MCF 10A (cell line): ENCODE data around the gene ANK2. TPM values are rescaled to one million over a fixed set of nuclear protein-coding genes. Genes with fewer than 3 reads are reported as not detected.
A peak's percentile ranks its signal among the peaks of the same experiment; 100 is the strongest.

Experiments used
- BruUV-seq: library from RNA; stranded (reverse); fragments of 400-500 nt; replicated peaks from 2 replicates; lab custom pipeline; 2021; lab: Mats Ljungman, UMichigan
- CTCF ChIA-PET: fragments of 300-600 bp; sonication (Branson Sonifier 250); formaldehyde crosslinking; extraction: SDS; loops from one replicate; lab custom pipeline; 2021; ENCODE audit warnings: antibody characterized with exemption, inconsistent platforms; lab: Yijun Ruan, JAX
- POLR2A ChIA-PET: fragments of 300-600, 350-650 bp; sonication (Branson Sonifier 250); formaldehyde crosslinking; extraction: SDS; loops from one replicate; lab custom pipeline; 2020; ENCODE audit warnings: antibody characterized with exemption, inconsistent platforms; lab: Yijun Ruan, JAX
- DNase-seq: peaks from one replicate; pipeline ENCODE4 v3.0.0-alpha.2; 2018; ENCODE audit not compliant: unreplicated experiment
- H3K27ac Mint-ChIP-seq: one replicate; pipeline ENCODE4 v1.8.0; 2022; ENCODE audit warnings: mild to moderate bottlenecking, low read depth, mixed read lengths; ENCODE audit not compliant: unreplicated experiment
- H3K27me3 Mint-ChIP-seq: one replicate; pipeline ENCODE4 v1.8.0; 2022; ENCODE audit warnings: mixed read lengths; ENCODE audit not compliant: insufficient read depth, unreplicated experiment
- H3K36me3 Mint-ChIP-seq: one replicate; pipeline ENCODE4 v1.8.0; 2022; ENCODE audit warnings: mild to moderate bottlenecking, moderate library complexity, mixed read lengths; ENCODE audit not compliant: insufficient read depth, unreplicated experiment
- H3K4me1 Mint-ChIP-seq: one replicate; pipeline ENCODE4 v1.8.0; 2022; ENCODE audit warnings: mixed read lengths; ENCODE audit not compliant: insufficient read depth, unreplicated experiment
- H3K4me3 Mint-ChIP-seq: one replicate; pipeline ENCODE4 v1.8.0; 2022; ENCODE audit warnings: mild to moderate bottlenecking, moderate library complexity, mixed read lengths; ENCODE audit not compliant: unreplicated experiment
- H3K9me3 Mint-ChIP-seq: one replicate; pipeline ENCODE4 v1.8.0; 2022; ENCODE audit warnings: mixed read lengths; ENCODE audit not compliant: unreplicated experiment
- CTCF ChIP-seq: fragments of 200-600 bp; IDR thresholded peaks from one replicate; pipeline ENCODE4 v1.8.0; 2022; ENCODE audit warnings: antibody characterized with exemption, mild to moderate bottlenecking; ENCODE audit not compliant: unreplicated experiment
- intact Hi-C: fragments of 100-400 bp; cut with micrococcal nuclease; formaldehyde crosslinking; loops from 2 replicates; pipeline ENCODE4 v1.14.1; 2022
- total RNA-seq: library from RNA; stranded (reverse); gene quantifications from 2 replicates; pipeline ENCODE4 v1.2.3, GENCODE V29; 2022

The ANK2 gene
- total RNA-seq, 1 experiment from 2014 or later = 37.4 TPM

- TF ChIP-seq CTCF = no peak
- intact Hi-C loops = no loop called here
- ChIA-PET POLR2A (interaction anchor here (1.0 to 1.2 kb wide), 2 partner anchors 10 to 12 kb away, joined by 3 to 5 read pairs; no protein-coding TSS in a partner anchor), CTCF (interaction anchor here (0.7 to 1.0 kb wide), 2 partner anchors 17 to 44 kb away, joined by 3 to 4 read pairs; no protein-coding TSS in a partner anchor)
- Mint-ChIP-seq H3K36me3 (no peaks in the 10 kb centered on the region), H3K4me1 (peaks cover 18% of the 10 kb centered on the region), H3K27me3 (no peaks in the 10 kb centered on the region), H3K9me3 (peaks cover 11% of the 10 kb centered on the region), H3K27ac (peak overlapping the region; percentile 70), H3K4me3 (no peak overlapping the region)
- peak; percentile 65 for DNase-seq
- BruUV-seq = no TSS peak
These were observed 335.1 kb downstream of the ANK2 start for GRCh38 chr4:113384600-113384999.

GRCh38 chr4:113385281-113385899 lies 335.9 kb downstream of the ANK2 start:
- peak overlapping the region; percentile 70 for H3K27ac Mint-ChIP-seq
- no peaks in the 10 kb centered on the region for H3K36me3 Mint-ChIP-seq
- H3K27me3 Mint-ChIP-seq = no peaks in the 10 kb centered on the region
- no peak overlapping the region for H3K4me3 Mint-ChIP-seq
- H3K9me3 Mint-ChIP-seq = peaks cover 15% of the 10 kb centered on the region
- TF ChIP-seq CTCF = no peak
- CTCF ChIA-PET = interaction anchor here (0.6 to 1.0 kb wide), 2 partner anchors 9 to 111 kb away, joined by 3 to 5 read pairs; no protein-coding TSS in a partner anchor
- H3K4me1 Mint-ChIP-seq = peaks cover 18% of the 10 kb centered on the region
- POLR2A ChIA-PET = interaction anchor here (1.0 to 1.2 kb wide), 2 partner anchors 9 to 13 kb away, joined by 3 to 5 read pairs; no protein-coding TSS in a partner anchor
- DNase-seq = no peak
- intact Hi-C loops = no loop called here
- BruUV-seq = no TSS peak

GRCh38 chr4:113389160-113389559 lies 339.7 kb downstream of the ANK2 start:
- POLR2A ChIA-PET = no interaction called here
- no TSS peak for BruUV-seq
- Mint-ChIP-seq H3K4me1 (peaks cover 10% of the 10 kb centered on the region), H3K4me3 (no peak overlapping the region), H3K36me3 (no peaks in the 10 kb centered on the region), H3K9me3 (peaks cover 15% of the 10 kb centered on the region), H3K27me3 (no peaks in the 10 kb centered on the region), H3K27ac (no peak overlapping the region)
- TF ChIP-seq CTCF = no peak
- DNase-seq = no peak
- CTCF ChIA-PET = interaction anchor here (0.7 to 1.1 kb wide), 2 partner anchors 186 to 1508 kb away, joined by 3 read pairs; no protein-coding TSS in a partner anchor
- intact Hi-C loops = no loop called here

- Mint-ChIP-seq H3K4me1 (no peaks in the 10 kb centered on the region), H3K27me3 (no peaks in the 10 kb centered on the region), H3K27ac (no peak overlapping the region), H3K4me3 (no peak overlapping the region), H3K9me3 (peaks cover 15% of the 10 kb centered on the region), H3K36me3 (no peaks in the 10 kb centered on the region)
- CTCF ChIA-PET = interaction anchor here (0.6 kb wide), 1 partner anchor 283 kb away, joined by 3 read pairs; no protein-coding TSS in a partner anchor
- no peak for DNase-seq
- intact Hi-C loops = loop anchor here (5.0 to 10.0 kb wide), 7 partner anchors 76 to 1304 kb away; partner anchors contain the start of gene ARSJ
- POLR2A ChIA-PET = no interaction called here
- no peak for TF ChIP-seq CTCF
- BruUV-seq = no TSS peak
These were observed 341.4 kb downstream of the ANK2 start for GRCh38 chr4:113390850-113391249.
